IPS-18a (cell line): ENCODE measurements around the gene ALG12.
A peak's percentile ranks its signal among the peaks of the same experiment; 100 is the strongest.

Experiments
- H3K27ac ChIP-seq: one replicate; pipeline ENCODE4 v1.5.1; 2013; ENCODE audit warnings: low read length
- H3K27me3 ChIP-seq: one replicate; pipeline ENCODE4 v1.6.1; 2013; ENCODE audit warnings: mild to moderate bottlenecking, low read length; ENCODE audit not compliant: control insufficient read depth, insufficient read depth
- H3K36me3 ChIP-seq: one replicate; pipeline ENCODE4 v1.6.1; 2013; ENCODE audit warnings: low read depth, low read length; ENCODE audit not compliant: control insufficient read depth
- H3K4me1 ChIP-seq: one replicate; pipeline ENCODE4 v1.6.1; 2013; ENCODE audit warnings: low read depth, low read length; ENCODE audit not compliant: control insufficient read depth
- H3K4me3 ChIP-seq: one replicate; pipeline ENCODE4 v1.5.1; 2013; ENCODE audit warnings: low read length
- H3K9ac ChIP-seq: one replicate; pipeline ENCODE4 v1.6.1; 2013; ENCODE audit warnings: mild to moderate bottlenecking, low read length, moderate library complexity
- H3K9me3 ChIP-seq: one replicate; pipeline ENCODE4 v1.6.1; 2013; ENCODE audit warnings: low read depth, low read length; ENCODE audit not compliant: control insufficient read depth

ALG12 gene

DNA sequence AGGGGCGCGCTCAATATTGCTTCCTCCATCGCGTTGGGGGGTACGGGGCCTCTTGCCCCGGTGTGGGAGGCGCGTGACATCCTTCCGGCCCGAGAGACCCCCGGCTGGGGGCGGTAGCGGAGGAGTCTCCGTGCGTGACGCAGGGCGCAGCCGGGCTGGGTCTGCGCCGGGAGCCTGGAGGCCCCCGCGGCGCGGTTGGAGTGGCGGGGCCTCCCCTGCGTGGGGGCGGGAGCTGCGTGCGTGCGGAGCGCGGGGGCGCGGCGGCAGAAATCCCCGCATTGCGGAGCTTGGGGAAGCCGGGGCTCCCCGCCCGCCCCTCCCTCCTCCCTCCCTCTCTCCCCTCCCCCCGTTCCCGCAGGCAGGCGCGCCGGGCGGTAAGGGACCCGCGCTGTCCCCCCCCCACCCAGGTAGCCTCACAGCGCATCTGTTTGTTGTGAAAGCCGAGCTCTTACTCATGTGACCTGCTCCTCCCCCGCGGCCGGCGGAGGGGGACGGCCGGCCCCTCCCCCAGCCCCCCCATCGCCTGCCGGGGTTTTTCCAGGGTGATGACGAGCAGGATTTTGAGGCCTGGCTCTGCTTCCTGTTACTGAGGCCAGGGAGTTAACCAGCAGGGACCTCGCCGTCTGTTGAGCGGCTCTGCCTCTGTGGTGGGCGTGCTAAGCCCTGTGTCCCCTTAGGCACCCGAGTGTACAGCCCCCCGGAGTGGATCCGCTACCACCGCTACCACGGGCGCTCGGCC, 43.9 kb upstream of the ALG12 start:
- Histone ChIP-seq H3K9me3 (no peaks in the 10 kb centered on the region), H3K4me1 (peaks cover 9% of the 10 kb centered on the region), H3K27me3 (peaks cover 7% of the 10 kb centered on the region), H3K27ac (no peak overlapping the region), H3K9ac (peak overlapping the region; percentile 65), H3K36me3 (peaks cover 16% of the 10 kb centered on the region), H3K4me3 (peak overlapping the region; percentile 78)

DNA sequence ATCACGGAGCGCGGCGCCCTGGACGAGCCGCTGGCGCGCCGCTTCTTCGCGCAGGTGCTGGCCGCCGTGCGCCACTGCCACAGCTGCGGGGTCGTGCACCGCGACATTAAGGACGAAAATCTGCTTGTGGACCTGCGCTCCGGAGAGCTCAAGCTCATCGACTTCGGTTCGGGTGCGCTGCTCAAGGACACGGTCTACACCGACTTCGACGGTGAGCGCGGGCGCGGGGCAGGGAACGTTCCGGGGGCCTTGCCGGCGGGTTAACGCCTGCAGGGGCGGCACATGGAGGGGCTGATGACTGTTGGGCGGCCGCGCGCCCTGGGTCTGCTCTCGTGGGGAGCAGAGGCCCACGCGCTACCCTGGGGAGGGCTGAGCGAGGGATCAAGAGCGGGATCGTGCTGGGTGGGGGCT, 43.4 kb upstream of the ALG12 start:
- Histone ChIP-seq H3K4me3 (peak overlapping the region; percentile 78), H3K27me3 (peaks cover 7% of the 10 kb centered on the region), H3K4me1 (peaks cover 9% of the 10 kb centered on the region), H3K9ac (peak overlapping the region; percentile 58), H3K9me3 (no peaks in the 10 kb centered on the region), H3K27ac (no peak overlapping the region), H3K36me3 (peaks cover 16% of the 10 kb centered on the region)

GRCh38 chr22:49961005-49961600, 42.9 kb upstream of the ALG12 start:
- no peaks in the 10 kb centered on the region for H3K9me3 ChIP-seq
- peak overlapping the region; percentile 78 for H3K4me3 ChIP-seq
- H3K27ac ChIP-seq: no peak overlapping the region
- peaks cover 7% of the 10 kb centered on the region for H3K27me3 ChIP-seq
- H3K4me1 ChIP-seq: peaks cover 9% of the 10 kb centered on the region
- H3K9ac ChIP-seq: peak overlapping the region; percentile 58
- H3K36me3 ChIP-seq: peaks cover 16% of the 10 kb centered on the region

- H3K27ac ChIP-seq: no peak within 1 kb of the TSS
- peaks cover 7% of the 10 kb centered on the region for H3K27me3 ChIP-seq
- H3K9me3 ChIP-seq: no peaks in the 10 kb centered on the region
- H3K36me3 ChIP-seq: peaks cover 16% of the 10 kb centered on the region
- peak within 1 kb of the TSS; percentile 78 for H3K4me3 ChIP-seq
- H3K9ac ChIP-seq: peak within 1 kb of the TSS; percentile 58
- peaks cover 9% of the 10 kb centered on the region for H3K4me1 ChIP-seq
Observed at GRCh38 chr22:49960159-49961004, 42.1 kb upstream of the ALG12 start, which contains the start of gene PIM3. PIM3 (plus strand) TSS chr22:49960772; CDS start chr22:49960948, 176 bp downstream.

- Histone ChIP-seq H3K36me3 (peaks cover 16% of the 10 kb centered on the region), H3K9ac (peak overlapping the region; percentile 32), H3K4me3 (peak overlapping the region; percentile 52), H3K27ac (no peak overlapping the region), H3K9me3 (no peaks in the 10 kb centered on the region), H3K27me3 (peaks cover 7% of the 10 kb centered on the region), H3K4me1 (peaks cover 9% of the 10 kb centered on the region)
Observed at GRCh38 chr22:49959782-49960158, 41.5 kb upstream of the ALG12 start.

GRCh38 chr22:49958931-49959781, 40.9 kb upstream of the ALG12 start:
- peak overlapping the region; percentile 52 for H3K4me3 ChIP-seq
- peaks cover 13% of the 10 kb centered on the region for H3K36me3 ChIP-seq
- H3K27ac ChIP-seq: no peak overlapping the region
- H3K9ac ChIP-seq: no peak overlapping the region
- H3K9me3 ChIP-seq: no peaks in the 10 kb centered on the region
- H3K27me3 ChIP-seq: peaks cover 7% of the 10 kb centered on the region
- H3K4me1 ChIP-seq: peaks cover 9% of the 10 kb centered on the region

GRCh38 chr22:49958366-49958921, 40.2 kb upstream of the ALG12 start:
- Histone ChIP-seq H3K27me3 (peaks cover 7% of the 10 kb centered on the region), H3K36me3 (peaks cover 6% of the 10 kb centered on the region), H3K9ac (no peak overlapping the region), H3K9me3 (no peaks in the 10 kb centered on the region), H3K4me3 (no peak overlapping the region), H3K4me1 (peaks cover 9% of the 10 kb centered on the region), H3K27ac (no peak overlapping the region)

GRCh38 chr22:49957826-49958365, 39.7 kb upstream of the ALG12 start:
- Histone ChIP-seq H3K9ac (no peak overlapping the region), H3K27me3 (peaks cover 7% of the 10 kb centered on the region), H3K9me3 (no peaks in the 10 kb centered on the region), H3K27ac (no peak overlapping the region), H3K4me1 (peaks cover 8% of the 10 kb centered on the region), H3K36me3 (peaks cover under 1% of the 10 kb centered on the region), H3K4me3 (no peak overlapping the region)

- H3K9ac ChIP-seq: no peak overlapping the region
- H3K9me3 ChIP-seq: no peaks in the 10 kb centered on the region
- no peak overlapping the region for H3K27ac ChIP-seq
- peaks cover 7% of the 10 kb centered on the region for H3K27me3 ChIP-seq
- peaks cover 3% of the 10 kb centered on the region for H3K4me1 ChIP-seq
- no peaks in the 10 kb centered on the region for H3K36me3 ChIP-seq
- no peak overlapping the region for H3K4me3 ChIP-seq
Observed at GRCh38 chr22:49956914-49957825, 38.9 kb upstream of the ALG12 start.

GRCh38 chr22:49956418-49956770, 38.2 kb upstream of the ALG12 start:
- no peak overlapping the region for H3K9ac ChIP-seq
- no peak overlapping the region for H3K27ac ChIP-seq
- H3K36me3 ChIP-seq: no peaks in the 10 kb centered on the region
- H3K9me3 ChIP-seq: no peaks in the 10 kb centered on the region
- no peak overlapping the region for H3K4me3 ChIP-seq
- peaks cover 7% of the 10 kb centered on the region for H3K27me3 ChIP-seq
- H3K4me1 ChIP-seq: peaks cover 3% of the 10 kb centered on the region
